ENCODE results near the gene GOT1. TPM values are rescaled to one million over a fixed set of nuclear protein-coding genes. Genes with fewer than 3 reads are reported as not detected.

Gene GOT1
- 24.0 TPM for polyA plus RNA-seq

DNA sequence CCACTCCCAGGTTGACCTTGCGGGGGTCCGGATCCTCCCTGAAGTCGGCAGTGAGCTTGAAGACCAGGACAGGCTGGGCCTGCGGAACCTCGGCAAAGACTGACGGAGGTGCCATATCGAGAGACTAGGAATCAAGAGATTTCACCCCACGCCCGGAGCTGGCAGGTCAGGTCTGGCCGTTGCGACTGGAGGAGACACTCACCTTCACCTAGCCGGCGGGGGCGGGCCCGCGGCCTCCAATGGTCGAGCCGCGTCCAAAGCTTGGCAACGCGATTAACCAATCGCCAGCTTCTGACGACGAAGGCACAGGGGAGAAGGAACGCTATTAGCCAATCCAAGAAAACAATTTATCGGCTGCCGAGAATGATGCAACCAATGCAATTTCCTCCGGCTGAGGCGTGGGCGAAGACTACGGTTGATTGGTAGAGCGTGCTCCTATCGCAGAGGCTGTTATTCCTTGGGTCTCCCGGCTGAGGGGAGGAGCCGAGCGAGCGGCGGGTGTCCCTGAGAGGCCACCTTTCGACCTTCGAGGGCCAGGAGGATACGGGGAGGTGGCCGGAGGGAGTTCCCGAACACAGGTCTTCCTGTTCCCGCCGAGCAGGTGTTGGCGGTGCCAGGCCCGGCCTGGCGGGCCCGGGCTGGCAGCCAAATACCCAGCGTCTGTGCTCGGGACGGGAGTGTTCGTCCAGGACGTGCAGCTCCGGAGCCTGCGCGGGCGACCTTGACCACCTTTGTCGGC lies at the start of gene GOT1:
Gene GOT1 (minus strand): TSS at position 174 of the 739 bp plus-strand sequence. CDS start 59 bp downstream, at position 115.
- H3K27me3 Mint-ChIP-seq = no peaks in the 10 kb centered on the region
- peaks cover 1% of the 10 kb centered on the region for H3K36me3 Mint-ChIP-seq
- peaks cover 13 to 25% (median 21%) of the 10 kb centered on the region in 3 donors for H3K4me1 Mint-ChIP-seq
- no peaks in the 10 kb centered on the region for H3K9me3 Mint-ChIP-seq
- peak within 1 kb of the TSS; percentile 25 to 97 (median 90) for H3K27ac Mint-ChIP-seq
- peak within 1 kb of the TSS; percentile 83 to 99 (median 96) for H3K4me3 Mint-ChIP-seq

- peaks cover 0 to 2% (median 1%) of the 10 kb centered on the region in 3 donors for H3K9me3 Mint-ChIP-seq
- H3K27me3 Mint-ChIP-seq = peaks cover 22% of the 10 kb centered on the region
- no peak overlapping the region for H3K4me3 Mint-ChIP-seq
- no peaks in the 10 kb centered on the region for H3K4me1 Mint-ChIP-seq
- H3K27ac Mint-ChIP-seq = peak overlapping the region in 1 of 3 donors; percentile 33
- H3K36me3 Mint-ChIP-seq = no peaks in the 10 kb centered on the region
These were observed 39.9 kb upstream of the GOT1 start for GRCh38 chr10:99470327-99470726.

DNA sequence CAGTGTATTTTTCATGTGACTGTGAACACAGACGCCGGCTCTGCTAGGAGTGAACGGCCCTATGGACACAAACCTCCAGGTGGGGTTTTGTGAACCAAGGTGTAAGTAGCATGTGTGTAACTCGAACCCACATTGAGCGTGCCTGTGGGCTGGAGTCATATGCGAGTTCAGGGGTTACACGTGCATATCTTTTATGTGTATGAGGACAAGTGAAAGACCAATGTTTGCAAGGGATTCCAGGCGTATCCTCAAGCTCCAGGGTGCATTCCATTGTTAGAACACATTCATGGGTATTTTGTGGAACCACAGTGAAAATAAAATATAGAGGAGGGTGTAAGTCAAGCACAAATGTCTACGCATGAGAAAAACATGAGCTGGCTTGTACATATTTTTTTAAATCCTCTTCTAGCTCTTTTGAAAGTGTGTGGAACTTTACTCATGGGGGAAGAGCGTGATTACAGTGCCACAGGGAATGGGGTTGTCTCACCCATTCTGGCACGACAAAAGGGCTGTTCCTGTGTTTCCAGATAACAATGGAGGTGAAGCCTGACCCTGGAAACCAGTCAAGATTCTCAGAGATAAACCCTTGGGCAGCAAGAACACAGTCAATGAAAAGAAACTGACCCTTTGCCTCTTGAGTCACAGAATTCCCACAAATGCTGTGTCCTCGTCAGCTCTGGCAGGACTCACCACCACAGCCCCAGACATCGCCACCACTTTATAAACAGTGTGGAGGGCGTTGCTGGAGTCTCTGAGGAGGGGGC lies 37.0 kb upstream of the GOT1 start:
- no peaks in the 10 kb centered on the region for H3K4me1 Mint-ChIP-seq
- peak overlapping the region in 1 of 3 donors; percentile 39 for H3K27ac Mint-ChIP-seq
- H3K36me3 Mint-ChIP-seq = no peaks in the 10 kb centered on the region
- H3K4me3 Mint-ChIP-seq = no peak overlapping the region
- peaks cover 0 to 2% (median 1%) of the 10 kb centered on the region in 3 donors for H3K9me3 Mint-ChIP-seq
- peaks cover 18% of the 10 kb centered on the region for H3K27me3 Mint-ChIP-seq

GRCh38 chr10:99466632-99467223 lies 36.3 kb upstream of the GOT1 start:
- Mint-ChIP-seq H3K27ac (peak overlapping the region in 1 of 3 donors; percentile 39), H3K27me3 (peaks cover 18% of the 10 kb centered on the region), H3K4me3 (no peak overlapping the region), H3K9me3 (peaks cover 0 to 2% (median 1%) of the 10 kb centered on the region in 3 donors), H3K4me1 (no peaks in the 10 kb centered on the region), H3K36me3 (no peaks in the 10 kb centered on the region)

DNA sequence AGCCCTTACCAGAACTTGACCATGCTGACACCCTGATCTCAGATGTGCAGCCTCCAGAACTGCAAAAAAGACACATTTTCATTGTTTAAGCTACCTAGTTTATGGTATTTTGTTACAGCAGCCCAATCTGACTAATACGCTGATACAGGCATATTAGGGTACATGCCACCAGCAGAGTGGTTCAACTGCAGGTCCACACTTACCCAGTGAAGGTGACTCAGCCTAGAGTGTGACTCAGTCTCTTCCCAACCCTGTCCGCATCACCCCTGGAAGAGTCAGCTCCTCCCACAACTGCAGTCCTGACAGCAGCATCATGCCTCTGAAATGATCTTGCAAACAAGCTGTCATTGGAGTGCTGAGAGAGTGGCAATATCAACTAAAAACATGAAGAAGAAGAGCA lies 30.8 kb upstream of the GOT1 start:
- Mint-ChIP-seq H3K4me3 (peak overlapping the region in 1 of 4 donors; percentile 25), H3K27me3 (peaks cover 14% of the 10 kb centered on the region), H3K36me3 (no peaks in the 10 kb centered on the region), H3K27ac (no peak overlapping the region), H3K4me1 (no peaks in the 10 kb centered on the region), H3K9me3 (peaks cover 0 to 3% (median 0%) of the 10 kb centered on the region in 3 donors)

- Mint-ChIP-seq H3K36me3 (no peaks in the 10 kb centered on the region), H3K27ac (no peak overlapping the region), H3K4me3 (no peak overlapping the region), H3K4me1 (no peaks in the 10 kb centered on the region), H3K27me3 (peaks cover 11% of the 10 kb centered on the region), H3K9me3 (peaks cover 0 to 3% (median 0%) of the 10 kb centered on the region in 3 donors)
These were observed 29.6 kb upstream of the GOT1 start for GRCh38 chr10:99460070-99460469.

DNA sequence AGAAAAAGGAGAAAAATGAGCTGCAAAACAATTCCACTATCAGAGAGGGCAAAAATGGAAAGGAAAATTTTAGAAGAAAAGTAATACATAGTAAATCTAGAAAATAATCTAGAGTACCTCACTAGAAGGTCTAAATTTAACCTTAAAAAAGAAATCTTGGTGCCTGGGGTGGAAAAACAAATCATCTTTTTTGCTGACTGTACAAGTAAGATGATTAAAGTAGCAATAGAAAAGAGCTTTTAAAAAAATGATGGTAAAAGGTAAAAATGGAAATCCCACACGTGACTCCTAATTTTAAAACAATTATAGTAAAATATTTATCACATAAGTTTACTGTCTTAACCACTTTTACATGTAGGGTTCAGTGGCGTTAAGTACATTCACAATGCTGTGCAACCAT lies 28.8 kb upstream of the GOT1 start:
- Mint-ChIP-seq H3K36me3 (no peaks in the 10 kb centered on the region), H3K27me3 (peaks cover 11% of the 10 kb centered on the region), H3K27ac (no peak overlapping the region), H3K4me3 (no peak overlapping the region), H3K4me1 (no peaks in the 10 kb centered on the region), H3K9me3 (peaks cover 0 to 3% (median 0%) of the 10 kb centered on the region in 3 donors)

- no peak overlapping the region for H3K27ac Mint-ChIP-seq
- no peaks in the 10 kb centered on the region for H3K4me1 Mint-ChIP-seq
- H3K9me3 Mint-ChIP-seq = peaks cover 0 to 3% (median 0%) of the 10 kb centered on the region in 3 donors
- H3K36me3 Mint-ChIP-seq = no peaks in the 10 kb centered on the region
- H3K4me3 Mint-ChIP-seq = no peak overlapping the region
- peaks cover 15% of the 10 kb centered on the region for H3K27me3 Mint-ChIP-seq
These were observed 27.4 kb upstream of the GOT1 start for GRCh38 chr10:99457813-99458212.

GRCh38 chr10:99456931-99457288 lies 26.5 kb upstream of the GOT1 start:
- H3K4me3 Mint-ChIP-seq = no peak overlapping the region
- H3K27ac Mint-ChIP-seq = no peak overlapping the region
- H3K36me3 Mint-ChIP-seq = no peaks in the 10 kb centered on the region
- H3K9me3 Mint-ChIP-seq = peaks cover 0 to 3% (median 0%) of the 10 kb centered on the region in 3 donors
- H3K27me3 Mint-ChIP-seq = peaks cover 17% of the 10 kb centered on the region
- no peaks in the 10 kb centered on the region for H3K4me1 Mint-ChIP-seq

GRCh38 chr10:99456207-99456930 lies 25.9 kb upstream of the GOT1 start:
- Mint-ChIP-seq H3K27ac (no peak overlapping the region), H3K4me1 (no peaks in the 10 kb centered on the region), H3K36me3 (no peaks in the 10 kb centered on the region)

DNA sequence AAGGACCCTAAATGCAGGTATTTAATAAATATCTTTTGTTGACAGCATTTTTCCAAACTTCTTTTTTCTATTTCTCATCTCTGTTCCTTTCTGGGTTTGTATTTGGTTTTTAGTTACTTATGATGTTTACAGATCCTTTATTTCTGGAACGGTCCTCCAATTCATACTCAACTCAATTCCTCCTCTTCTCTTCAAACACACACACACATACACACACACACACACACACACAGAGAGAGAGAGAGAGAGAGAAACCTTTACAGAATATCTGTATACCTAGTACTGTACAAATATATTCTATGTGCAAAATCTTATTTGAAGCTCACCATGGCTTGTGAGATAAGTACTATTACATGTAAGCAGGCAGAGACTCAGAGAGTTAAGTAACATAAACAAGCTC lies 21.6 kb upstream of the GOT1 start:
- Mint-ChIP-seq H3K9me3 (no peaks in the 10 kb centered on the region), H3K4me1 (no peaks in the 10 kb centered on the region), H3K27ac (no peak overlapping the region), H3K27me3 (peaks cover 25% of the 10 kb centered on the region), H3K36me3 (no peaks in the 10 kb centered on the region), H3K4me3 (no peak overlapping the region)

More at GRCh38 chr10:99456207-99456930, 25.9 kb upstream of the GOT1 start:
- Mint-ChIP-seq H3K4me3 (no peak overlapping the region), H3K27me3 (peaks cover 21% of the 10 kb centered on the region), H3K9me3 (peaks cover 0 to 2% (median 0%) of the 10 kb centered on the region in 3 donors)

- H3K27ac Mint-ChIP-seq = no peak overlapping the region
- H3K4me1 Mint-ChIP-seq = no peaks in the 10 kb centered on the region
- no peaks in the 10 kb centered on the region for H3K9me3 Mint-ChIP-seq
- peaks cover 28% of the 10 kb centered on the region for H3K27me3 Mint-ChIP-seq
- H3K4me3 Mint-ChIP-seq = no peak overlapping the region
- H3K36me3 Mint-ChIP-seq = no peaks in the 10 kb centered on the region
These were observed 21.0 kb upstream of the GOT1 start for GRCh38 chr10:99451499-99451788.

DNA sequence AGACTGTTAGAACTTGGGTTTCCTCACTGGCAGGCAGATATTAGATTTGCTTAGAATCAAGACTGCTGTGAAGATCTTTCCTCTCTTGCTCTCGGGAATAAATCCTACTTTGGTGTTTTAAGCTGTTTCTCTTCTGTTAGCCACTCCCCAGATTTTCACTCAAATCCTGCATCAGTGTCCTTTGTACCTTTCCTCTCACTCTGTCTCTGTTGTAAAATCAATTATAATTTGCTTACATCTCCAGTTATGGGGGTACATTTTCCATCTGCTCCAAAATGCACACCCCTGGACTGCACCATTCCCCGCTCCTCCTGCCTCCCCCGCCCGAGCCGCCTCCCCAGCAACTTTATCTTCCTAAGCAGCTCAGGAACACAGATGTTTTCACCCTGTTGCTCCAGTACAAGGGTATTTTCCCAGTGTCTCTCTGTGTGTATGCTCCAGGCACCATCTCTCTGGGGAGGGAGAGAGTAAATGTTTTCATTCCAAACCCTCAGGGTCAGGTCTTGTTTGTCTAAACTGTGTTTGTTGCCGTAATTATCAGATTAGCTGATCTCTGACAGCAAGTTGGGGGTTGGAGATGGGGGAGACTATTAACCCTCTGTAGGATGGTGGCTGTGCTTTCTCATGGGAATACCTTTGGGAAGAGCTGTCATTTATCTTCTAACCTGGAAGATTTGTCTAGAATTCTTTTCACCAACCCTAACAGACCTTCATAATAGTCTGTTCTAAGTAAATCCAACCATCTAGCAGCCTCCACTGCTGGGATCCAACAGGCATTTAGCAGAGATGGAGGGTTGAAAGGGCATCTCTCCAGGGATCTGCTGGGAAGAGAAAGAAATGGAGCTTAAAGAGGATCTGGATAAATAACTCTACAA lies 20.4 kb upstream of the GOT1 start:
- Mint-ChIP-seq H3K27me3 (peaks cover 28% of the 10 kb centered on the region), H3K4me3 (no peak overlapping the region), H3K9me3 (no peaks in the 10 kb centered on the region), H3K4me1 (no peaks in the 10 kb centered on the region), H3K36me3 (no peaks in the 10 kb centered on the region), H3K27ac (no peak overlapping the region)

DNA sequence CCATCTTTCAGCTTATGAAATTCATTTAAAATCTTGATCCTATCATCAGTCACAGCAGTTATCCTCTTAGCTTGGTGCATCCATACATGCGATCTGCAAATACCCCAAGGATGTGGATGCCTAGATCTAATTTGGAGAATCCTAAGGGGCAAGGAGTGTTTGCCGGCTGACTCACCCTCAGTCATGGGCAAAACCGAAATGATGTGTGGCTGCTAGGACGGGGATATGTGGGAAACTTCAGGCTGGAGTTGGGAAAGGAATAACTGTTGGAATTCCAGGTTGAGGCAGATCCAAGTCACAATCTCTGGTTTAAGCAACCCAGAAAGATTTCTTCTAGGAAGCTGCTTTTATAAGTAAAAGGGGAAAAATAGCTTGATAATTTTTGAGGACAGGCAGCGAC lies 19.7 kb upstream of the GOT1 start:
- no peaks in the 10 kb centered on the region for H3K9me3 Mint-ChIP-seq
- H3K4me3 Mint-ChIP-seq = no peak overlapping the region
- H3K27ac Mint-ChIP-seq = no peak overlapping the region
- H3K36me3 Mint-ChIP-seq = no peaks in the 10 kb centered on the region
- H3K27me3 Mint-ChIP-seq = peaks cover 28% of the 10 kb centered on the region
- H3K4me1 Mint-ChIP-seq = no peaks in the 10 kb centered on the region

All from IgD-negative memory B cell (primary cell).